ENCODE measurements around the gene RASGRF2.

RASGRF2 gene

GRCh38 chr5:81146031-81146430, 185.9 kb downstream of the RASGRF2 start:
- H3K9me3 ChIP-seq (ENCODE audit: insufficient read depth, low read depth, low read length): no peaks in the 10 kb centered on the region
- no peaks in the 10 kb centered on the region for H3K79me2 ChIP-seq (ENCODE audit: insufficient read depth, low read length)
- no peak overlapping the region for H3K9ac ChIP-seq (ENCODE audit: low read depth, low read length, poor library complexity, severe bottlenecking)
- no peaks in the 10 kb centered on the region for H3K9me2 ChIP-seq (replicated peaks; ENCODE audit: low read depth, low read length)
- no peak overlapping the region for H3K4me3 ChIP-seq (ENCODE audit: low read length, poor library complexity, severe bottlenecking)
- H3K36me3 ChIP-seq (ENCODE audit: insufficient read depth, low read length): no peaks in the 10 kb centered on the region
- TF ChIP-seq EZH2phosphoT487 (IDR thresholded peaks at IDR 0.05; ENCODE audit: borderline replicate concordance) (no peak), CTCF (conservative IDR thresholded peaks at IDR 0.05; ENCODE audit: low read length) (no peak)
- peaks cover 18% of the 10 kb centered on the region for H3K4me1 ChIP-seq (ENCODE audit: insufficient read depth, low read length, poor library complexity, severe bottlenecking)
- no peaks in the 10 kb centered on the region for H3F3A ChIP-seq (ENCODE audit: low read depth)
- no peaks in the 10 kb centered on the region for H3K27me3 ChIP-seq (ENCODE audit: insufficient read depth, low read length, poor library complexity, severe bottlenecking)
- no peak overlapping the region for H3K4me2 ChIP-seq (ENCODE audit: low read depth, low read length, poor library complexity, severe bottlenecking)
- H4K20me1 ChIP-seq (ENCODE audit: insufficient read depth, low read length, poor library complexity, severe bottlenecking): no peaks in the 10 kb centered on the region
- H2AFZ ChIP-seq (ENCODE audit: low read length): no peak overlapping the region

DNA sequence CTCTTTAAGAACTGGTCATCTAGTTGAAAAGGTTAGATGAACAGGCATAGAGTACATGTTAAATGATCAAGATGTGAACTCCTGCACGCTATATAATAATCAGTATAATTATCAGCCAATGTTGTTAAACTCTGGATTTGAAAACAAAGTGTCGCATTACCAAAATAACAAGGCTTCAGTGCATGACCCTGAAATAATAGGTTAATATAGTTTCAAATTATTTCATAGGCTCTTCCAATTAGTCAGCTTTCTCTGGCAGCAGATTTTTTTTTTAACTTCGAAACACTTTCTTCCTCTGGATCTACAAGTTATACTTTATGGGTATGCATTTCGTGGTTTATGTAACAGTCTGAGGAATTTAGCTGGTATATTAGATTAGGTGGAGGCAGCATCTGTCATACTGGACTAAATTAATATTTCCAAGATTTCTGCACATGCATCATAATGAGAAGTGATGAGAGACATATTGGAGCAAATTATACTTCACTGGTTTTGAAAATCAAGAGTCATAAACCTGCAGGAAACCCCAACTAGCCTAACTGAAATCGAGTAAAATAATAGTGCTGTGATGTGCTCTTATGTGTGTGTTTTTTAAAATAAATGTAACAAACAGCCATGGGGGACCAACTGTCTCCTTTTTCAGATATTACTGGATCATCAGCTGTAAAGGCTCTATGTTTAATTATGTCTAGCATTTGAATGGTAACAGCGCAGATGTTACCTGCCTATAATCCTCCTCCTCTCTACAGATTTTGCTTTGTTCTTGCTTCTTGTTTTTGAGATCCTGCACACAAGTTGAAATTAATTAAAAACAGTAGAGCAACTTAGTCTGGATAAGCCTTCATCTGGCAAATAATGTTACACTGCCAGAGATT, 187.1 kb downstream of the RASGRF2 start:
- peak overlapping the region; percentile 5 for H3K9ac ChIP-seq (ENCODE audit: low read depth, low read length, poor library complexity, severe bottlenecking)
- no peaks in the 10 kb centered on the region for H3K9me2 ChIP-seq (replicated peaks; ENCODE audit: low read depth, low read length)
- peak overlapping the region; percentile 69 for H3K4me2 ChIP-seq (ENCODE audit: low read depth, low read length, poor library complexity, severe bottlenecking)
- peaks cover 18% of the 10 kb centered on the region for H3K4me1 ChIP-seq (ENCODE audit: insufficient read depth, low read length, poor library complexity, severe bottlenecking)
- no peaks in the 10 kb centered on the region for H3F3A ChIP-seq (ENCODE audit: low read depth)
- no peaks in the 10 kb centered on the region for H3K27me3 ChIP-seq (ENCODE audit: insufficient read depth, low read length, poor library complexity, severe bottlenecking)
- H3K36me3 ChIP-seq (ENCODE audit: insufficient read depth, low read length): no peaks in the 10 kb centered on the region
- TF ChIP-seq CTCF (conservative IDR thresholded peaks at IDR 0.05; ENCODE audit: low read length) (no peak), EZH2phosphoT487 (IDR thresholded peaks at IDR 0.05; ENCODE audit: borderline replicate concordance) (no peak)
- no peaks in the 10 kb centered on the region for H3K79me2 ChIP-seq (ENCODE audit: insufficient read depth, low read length)
- H2AFZ ChIP-seq (ENCODE audit: low read length): peak overlapping the region; percentile 82
- peak overlapping the region; percentile 59 for H3K4me3 ChIP-seq (ENCODE audit: low read length, poor library complexity, severe bottlenecking)
- H4K20me1 ChIP-seq (ENCODE audit: insufficient read depth, low read length, poor library complexity, severe bottlenecking): no peaks in the 10 kb centered on the region
- H3K9me3 ChIP-seq (ENCODE audit: insufficient read depth, low read depth, low read length): no peaks in the 10 kb centered on the region

DNA sequence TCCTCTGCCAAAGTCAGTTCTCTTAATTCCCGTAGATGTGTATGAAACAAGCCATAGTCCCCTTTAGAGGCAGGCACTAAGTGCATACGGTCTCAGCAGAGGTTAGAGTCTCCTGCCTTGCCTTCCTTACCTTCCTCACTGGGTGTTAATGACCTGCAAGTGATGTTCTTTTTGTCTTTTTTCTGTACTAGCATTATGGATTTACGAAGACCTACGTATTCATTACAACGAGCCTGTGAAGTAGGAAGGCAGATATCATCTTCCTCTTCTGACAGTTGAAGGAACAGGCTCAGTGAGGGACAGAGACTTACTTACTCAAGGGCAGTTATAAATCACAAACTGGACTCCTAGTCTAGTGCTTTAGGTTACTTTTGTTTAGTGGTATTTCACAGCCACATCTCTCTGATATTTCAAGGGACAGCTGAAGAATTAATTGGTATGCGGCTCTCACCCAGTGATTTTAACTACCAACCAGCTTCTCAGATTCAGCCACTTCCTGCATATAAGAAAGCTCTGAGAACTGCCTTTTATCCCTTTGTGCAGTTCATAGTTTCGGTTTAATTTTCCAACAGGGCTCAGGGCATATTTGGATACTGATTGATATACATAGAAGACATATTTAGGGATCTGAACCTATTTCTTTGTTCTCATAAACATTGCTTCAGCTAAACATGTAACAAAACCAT, 187.9 kb downstream of the RASGRF2 start:
- H2AFZ ChIP-seq (ENCODE audit: low read length): peak overlapping the region; percentile 82
- peaks cover 18% of the 10 kb centered on the region for H3K4me1 ChIP-seq (ENCODE audit: insufficient read depth, low read length, poor library complexity, severe bottlenecking)
- no peaks in the 10 kb centered on the region for H3F3A ChIP-seq (ENCODE audit: low read depth)
- peak overlapping the region; percentile 5 for H3K9ac ChIP-seq (ENCODE audit: low read depth, low read length, poor library complexity, severe bottlenecking)
- H4K20me1 ChIP-seq (ENCODE audit: insufficient read depth, low read length, poor library complexity, severe bottlenecking): no peaks in the 10 kb centered on the region
- H3K4me2 ChIP-seq (ENCODE audit: low read depth, low read length, poor library complexity, severe bottlenecking): peak overlapping the region; percentile 69
- TF ChIP-seq EZH2phosphoT487 (IDR thresholded peaks at IDR 0.05; ENCODE audit: borderline replicate concordance) (no peak), CTCF (conservative IDR thresholded peaks at IDR 0.05; ENCODE audit: low read length) (no peak)
- H3K9me3 ChIP-seq (ENCODE audit: insufficient read depth, low read depth, low read length): no peaks in the 10 kb centered on the region
- H3K79me2 ChIP-seq (ENCODE audit: insufficient read depth, low read length): no peaks in the 10 kb centered on the region
- peak overlapping the region; percentile 59 for H3K4me3 ChIP-seq (ENCODE audit: low read length, poor library complexity, severe bottlenecking)
- no peaks in the 10 kb centered on the region for H3K9me2 ChIP-seq (replicated peaks; ENCODE audit: low read depth, low read length)
- H3K27me3 ChIP-seq (ENCODE audit: insufficient read depth, low read length, poor library complexity, severe bottlenecking): no peaks in the 10 kb centered on the region
- no peaks in the 10 kb centered on the region for H3K36me3 ChIP-seq (ENCODE audit: insufficient read depth, low read length)

Measured in Loucy (cell line).